HL-60/S4 treated with phorbol 12-myristate 13-acetate at 8.2 ng/mL for 4 days and 3 days (cell line): ENCODE measurements around the gene WDHD1.
"Not testable (repeated sequence)": the region's sequence is repeated elsewhere in the genome, so short reads cannot be mapped to it uniquely, and the experiment has no call there.

Experiments
- in situ Hi-C: fragments of 300-500 bp; cut with MboI; formaldehyde crosslinking; loops from 2 replicates; pipeline ENCODE4 v1.15.0; 2022; ENCODE audit warnings: low sequenced_read_pairs

The WDHD1 gene

GRCh38 chr14:54955143-54955542 is 71.8 kb downstream of the WDHD1 start:
- in situ Hi-C loops = no loop called here

- in situ Hi-C loops = not testable (repeated sequence)
Observed at GRCh38 chr14:54953609-54954008, 73.3 kb downstream of the WDHD1 start.

GRCh38 chr14:54952803-54953202 is 74.1 kb downstream of the WDHD1 start:
- in situ Hi-C loops = not testable (repeated sequence)

GRCh38 chr14:54947230-54947629 is 79.7 kb downstream of the WDHD1 start:
- in situ Hi-C loops = no loop called here

- in situ Hi-C loops = no loop called here
Observed at GRCh38 chr14:54946500-54946899, 80.4 kb downstream of the WDHD1 start.

- in situ Hi-C loops = no loop called here
Observed at GRCh38 chr14:54944737-54945391, 82.0 kb downstream of the WDHD1 start.

- in situ Hi-C loops = no loop called here
Observed at GRCh38 chr14:54942913-54943312, 84.0 kb downstream of the WDHD1 start.

- in situ Hi-C loops = no loop called here
Observed at GRCh38 chr14:54936816-54937215, 90.1 kb downstream of the WDHD1 start.

- in situ Hi-C loops = no loop called here
Observed at GRCh38 chr14:54935958-54936357, 90.9 kb downstream of the WDHD1 start.

GRCh38 chr14:54935100-54935499 is 91.8 kb downstream of the WDHD1 start:
- in situ Hi-C loops = no loop called here

- in situ Hi-C loops = no loop called here
Observed at GRCh38 chr14:54933006-54933405, 93.9 kb downstream of the WDHD1 start.

- in situ Hi-C loops = no loop called here
Observed at GRCh38 chr14:54931598-54932340, 95.1 kb downstream of the WDHD1 start.

- in situ Hi-C loops = no loop called here
Observed at GRCh38 chr14:54931101-54931500, 95.8 kb downstream of the WDHD1 start.

GRCh38 chr14:54929556-54929955 is 97.3 kb downstream of the WDHD1 start:
- in situ Hi-C loops = no loop called here

GRCh38 chr14:54928216-54928615 is 98.7 kb downstream of the WDHD1 start:
- in situ Hi-C loops = no loop called here

- in situ Hi-C loops = no loop called here
Observed at GRCh38 chr14:54927551-54927950, 99.3 kb downstream of the WDHD1 start.

GRCh38 chr14:54926570-54926969 is 100.3 kb downstream of the WDHD1 start:
- in situ Hi-C loops = not testable (repeated sequence)

GRCh38 chr14:54922598-54922997 is 104.3 kb downstream of the WDHD1 start:
- in situ Hi-C loops = no loop called here

GRCh38 chr14:54920052-54920451 is 106.8 kb downstream of the WDHD1 start:
- in situ Hi-C loops = no loop called here

- in situ Hi-C loops = no loop called here
Observed at GRCh38 chr14:54919330-54919729, 107.6 kb downstream of the WDHD1 start.

- in situ Hi-C loops = no loop called here
Observed at GRCh38 chr14:54918427-54918826, 108.5 kb downstream of the WDHD1 start.

- in situ Hi-C loops = no loop called here
Observed at GRCh38 chr14:54916101-54916500, 110.8 kb downstream of the WDHD1 start.
